CD8-positive, alpha-beta memory T cell (primary cell): ENCODE measurements around the gene COA3. TPM values are rescaled to one million over a fixed set of nuclear protein-coding genes. Genes with fewer than 3 reads are reported as not detected.

ENCODE experiments used
- CTCF ChIA-PET: fragments of 350-600 bp; sonication (Branson Sonifier 250); formaldehyde crosslinking; loops from one replicate; lab custom pipeline; 2021; ENCODE audit warnings: antibody characterized with exemption; lab: Charles Lee
- POLR2A ChIA-PET: fragments of 350-600 bp; sonication (Branson Sonifier 250); formaldehyde crosslinking; loops from one replicate; lab custom pipeline; 2021; ENCODE audit warnings: antibody characterized with exemption; lab: Charles Lee
- DNase-seq, 5 donors: peaks; one replicate each; pipeline versions ENCODE4 v3.0.0 to v3.0.0-alpha.2; 2020 to 2022; ENCODE audit warnings: mixed read lengths in 1 of 5
- H3K27ac ChIP-seq: one replicate; pipeline ENCODE4 v1.7.0; 2013; ENCODE audit warnings: low read depth, mild to moderate bottlenecking, low read length, moderate library complexity
- H3K27me3 ChIP-seq: 2 replicates; pipeline ENCODE4 v1.7.0; 2013; ENCODE audit warnings: low read length, mild to moderate bottlenecking; ENCODE audit not compliant: insufficient read depth, poor library complexity, severe bottlenecking
- H3K36me3 ChIP-seq: 2 replicates; pipeline ENCODE4 v1.7.0; 2013; ENCODE audit warnings: mild to moderate bottlenecking, low read length, moderate library complexity; ENCODE audit not compliant: insufficient read depth
- H3K4me1 ChIP-seq: 2 replicates; pipeline ENCODE4 v1.7.0; 2013; ENCODE audit warnings: mild to moderate bottlenecking, low read length, moderate library complexity; ENCODE audit not compliant: insufficient read depth
- H3K4me3 ChIP-seq: 2 replicates; pipeline ENCODE4 v1.7.0; 2013; ENCODE audit warnings: mild to moderate bottlenecking, low read length
- H3K9me3 ChIP-seq: 2 replicates; pipeline ENCODE4 v1.7.0; 2013; ENCODE audit warnings: mild to moderate bottlenecking, low read length
- H3K27ac Mint-ChIP-seq, 8 donors: one replicate each; pipeline ENCODE4 v1.8.0; 2020 to 2021; ENCODE audit warnings: mixed read lengths in 8 of 8, mild to moderate bottlenecking in 6 of 8, inconsistent platforms in 3 of 8, moderate library complexity in 3 of 8
- H3K27me3 Mint-ChIP-seq, 2 donors: one replicate each; pipeline ENCODE4 v1.8.0; 2020 to 2021; ENCODE audit warnings: mixed read lengths in 2 of 2, mild to moderate bottlenecking in 1 of 2, moderate library complexity in 1 of 2
- H3K36me3 Mint-ChIP-seq, 3 donors: one replicate each; pipeline ENCODE4 v1.8.0; 2020 to 2021; ENCODE audit warnings: mixed read lengths in 3 of 3, inconsistent platforms in 1 of 3, mild to moderate bottlenecking in 1 of 3
- H3K4me1 Mint-ChIP-seq, 3 donors: one replicate each; pipeline ENCODE4 v1.8.0; 2020 to 2021; ENCODE audit warnings: mixed read lengths in 3 of 3, inconsistent platforms in 1 of 3, mild to moderate bottlenecking in 1 of 3
- H3K4me3 Mint-ChIP-seq, 7 donors: one replicate each; pipeline ENCODE4 v1.8.0; 2020 to 2021; ENCODE audit warnings: mixed read lengths in 7 of 7, mild to moderate bottlenecking in 6 of 7, moderate library complexity in 4 of 7, inconsistent platforms in 2 of 7
- H3K9me3 Mint-ChIP-seq, 5 donors: one replicate each; pipeline ENCODE4 v1.8.0; 2020 to 2022; ENCODE audit warnings: mixed read lengths in 5 of 5, mild to moderate bottlenecking in 3 of 5, moderate library complexity in 2 of 5, inconsistent platforms in 1 of 5
- polyA plus RNA-seq: library from polyadenylated mRNA; unstranded; fragments of 300-500 nt; fragmentation: Illumina TruSeq; gene quantifications from one replicate; pipeline ENCODE4 v1.2.3, GENCODE V29; 2021
- total RNA-seq, 2 experiments: library from RNA; stranded (reverse); gene quantifications; one replicate each; pipeline ENCODE4 v1.2.3, GENCODE V29; 2021

Gene COA3
- total RNA-seq: 10 to 100 TPM; 55.5 to 60.8 TPM
- 132 TPM for polyA plus RNA-seq

GRCh38 chr17:42798383-42799380 is at the start of gene COA3, which contains the start of gene CNTD1:
TSS of gene COA3 (minus strand) at chr17:42798704. CDS start at chr17:42798681, 23 bp downstream.
TSS of gene CNTD1 (plus strand) at chr17:42798861. CDS start at chr17:42799068, 207 bp downstream.
- Histone ChIP-seq H3K27me3 (no peaks in the 10 kb centered on the region), H3K4me1 (peaks cover 18% of the 10 kb centered on the region), H3K4me3 (peak within 1 kb of the TSS; percentile 67), H3K9me3 (no peaks in the 10 kb centered on the region), H3K27ac (peak within 1 kb of the TSS; percentile 27), H3K36me3 (no peaks in the 10 kb centered on the region)
- Mint-ChIP-seq H3K4me1 (peaks cover 22 to 31% (median 31%) of the 10 kb centered on the region in 3 donors), H3K27ac (peak within 1 kb of the TSS in 7 of 8 donors; percentile 40 to 93 (median 90)), H3K36me3 (peaks cover 0 to 11% (median 5%) of the 10 kb centered on the region in 3 donors), H3K4me3 (peak within 1 kb of the TSS; percentile 94 to 97 (median 95)), H3K9me3 (no peaks in the 10 kb centered on the region), H3K27me3 (peaks cover 0 to 3% of the 10 kb centered on the region in 2 donors)
- CTCF ChIA-PET: interaction anchor here (0.7 to 1.0 kb wide), 2 partner anchors 25 to 35 kb away, joined by 3 to 4 read pairs; partner anchors contain the start of gene BECN1
- POLR2A ChIA-PET: interaction anchor here (0.7 to 1.5 kb wide), 3 partner anchors 21 to 26 kb away, joined by 3 to 8 read pairs (median 3); partner anchors contain the start of genes BECN1 and VPS25
- peak; percentile 54 to 76 (median 58) for DNase-seq

GRCh38 chr17:42848093-42848492 is 49.6 kb upstream of the COA3 start:
- ChIA-PET POLR2A (interaction anchor here (0.7 kb wide), 1 partner anchor 1445 kb away, joined by 19 read pairs; no protein-coding TSS in a partner anchor), CTCF (interaction anchor here (1.4 to 1.8 kb wide), 2 partner anchors 9 to 13 kb away, joined by 3 to 4 read pairs; no protein-coding TSS in a partner anchor)
- Mint-ChIP-seq H3K27me3 (peaks cover 3% of the 10 kb centered on the region in 2 donors), H3K36me3 (peaks cover 0 to 32% (median 6%) of the 10 kb centered on the region in 3 donors), H3K27ac (no peak overlapping the region), H3K9me3 (no peaks in the 10 kb centered on the region), H3K4me3 (no peak overlapping the region), H3K4me1 (peaks cover 0 to 8% (median 6%) of the 10 kb centered on the region in 3 donors)
- Histone ChIP-seq H3K9me3 (no peaks in the 10 kb centered on the region), H3K27ac (no peak overlapping the region), H3K36me3 (peaks cover 16% of the 10 kb centered on the region), H3K27me3 (no peaks in the 10 kb centered on the region), H3K4me3 (no peak overlapping the region), H3K4me1 (no peaks in the 10 kb centered on the region)
- no peak for DNase-seq

- peak overlapping the region in 1 of 7 donors; percentile 40 for H3K4me3 Mint-ChIP-seq
- peak overlapping the region in 3 of 8 donors; percentile 29 to 64 (median 54) for H3K27ac Mint-ChIP-seq
- DNase-seq: no peak
- peaks cover 0 to 2% of the 10 kb centered on the region in 2 donors for H3K27me3 Mint-ChIP-seq
- peaks cover 0 to 46% (median 16%) of the 10 kb centered on the region in 3 donors for H3K36me3 Mint-ChIP-seq
- ChIA-PET CTCF (no interaction called here), POLR2A (no interaction called here)
- H3K27ac ChIP-seq: no peak overlapping the region
- H3K9me3 Mint-ChIP-seq: no peaks in the 10 kb centered on the region
- no peaks in the 10 kb centered on the region for H3K4me1 ChIP-seq
- H3K27me3 ChIP-seq: no peaks in the 10 kb centered on the region
- H3K36me3 ChIP-seq: peaks cover 23% of the 10 kb centered on the region
- no peak overlapping the region for H3K4me3 ChIP-seq
- H3K9me3 ChIP-seq: no peaks in the 10 kb centered on the region
- peaks cover 0 to 8% (median 6%) of the 10 kb centered on the region in 3 donors for H3K4me1 Mint-ChIP-seq
Observed at GRCh38 chr17:42846594-42847280, 48.2 kb upstream of the COA3 start.

- no peaks in the 10 kb centered on the region for H3K4me1 ChIP-seq
- no peak overlapping the region for H3K4me3 ChIP-seq
- peaks cover 0 to 52% (median 17%) of the 10 kb centered on the region in 3 donors for H3K36me3 Mint-ChIP-seq
- no peak overlapping the region for H3K4me3 Mint-ChIP-seq
- DNase-seq: no peak
- H3K36me3 ChIP-seq: peaks cover 29% of the 10 kb centered on the region
- POLR2A ChIA-PET: no interaction called here
- no peaks in the 10 kb centered on the region for H3K9me3 ChIP-seq
- CTCF ChIA-PET: no interaction called here
- no peak overlapping the region for H3K27ac ChIP-seq
- peaks cover 0 to 2% of the 10 kb centered on the region in 2 donors for H3K27me3 Mint-ChIP-seq
- H3K27me3 ChIP-seq: no peaks in the 10 kb centered on the region
- H3K27ac Mint-ChIP-seq: peak overlapping the region in 4 of 8 donors; percentile 26 to 86 (median 74)
- H3K9me3 Mint-ChIP-seq: no peaks in the 10 kb centered on the region
- peaks cover 0 to 8% (median 6%) of the 10 kb centered on the region in 3 donors for H3K4me1 Mint-ChIP-seq
Observed at GRCh38 chr17:42845918-42846593, 47.6 kb upstream of the COA3 start.

- no peak overlapping the region for H3K4me3 ChIP-seq
- Mint-ChIP-seq H3K4me1 (peaks cover 0 to 8% (median 6%) of the 10 kb centered on the region in 3 donors), H3K9me3 (no peaks in the 10 kb centered on the region), H3K27ac (peak overlapping the region in 3 of 8 donors; percentile 26 to 86 (median 84)), H3K4me3 (no peak overlapping the region), H3K27me3 (peaks cover 0 to 2% of the 10 kb centered on the region in 2 donors), H3K36me3 (peaks cover 0 to 56% (median 17%) of the 10 kb centered on the region in 3 donors)
- CTCF ChIA-PET: no interaction called here
- H3K4me1 ChIP-seq: no peaks in the 10 kb centered on the region
- no peak overlapping the region for H3K27ac ChIP-seq
- POLR2A ChIA-PET: no interaction called here
- H3K36me3 ChIP-seq: peaks cover 30% of the 10 kb centered on the region
- H3K9me3 ChIP-seq: no peaks in the 10 kb centered on the region
- DNase-seq: no peak
- no peaks in the 10 kb centered on the region for H3K27me3 ChIP-seq
Observed at GRCh38 chr17:42845556-42845917, 47.0 kb upstream of the COA3 start.

- H3K4me1 ChIP-seq: no peaks in the 10 kb centered on the region
- peaks cover 0 to 2% of the 10 kb centered on the region in 2 donors for H3K27me3 Mint-ChIP-seq
- H3K9me3 ChIP-seq: no peaks in the 10 kb centered on the region
- POLR2A ChIA-PET: no interaction called here
- peaks cover 0 to 60% (median 17%) of the 10 kb centered on the region in 3 donors for H3K36me3 Mint-ChIP-seq
- H3K4me1 Mint-ChIP-seq: peaks cover 0 to 8% (median 6%) of the 10 kb centered on the region in 3 donors
- no peaks in the 10 kb centered on the region for H3K27me3 ChIP-seq
- DNase-seq: no peak
- peak overlapping the region in 3 of 8 donors; percentile 8 to 84 (median 73) for H3K27ac Mint-ChIP-seq
- CTCF ChIA-PET: no interaction called here
- H3K4me3 ChIP-seq: no peak overlapping the region
- H3K4me3 Mint-ChIP-seq: no peak overlapping the region
- peaks cover 30% of the 10 kb centered on the region for H3K36me3 ChIP-seq
- no peak overlapping the region for H3K27ac ChIP-seq
- no peaks in the 10 kb centered on the region for H3K9me3 Mint-ChIP-seq
Observed at GRCh38 chr17:42844761-42845555, 46.5 kb upstream of the COA3 start.
